ENCODE results near the gene RASA3. TPM values are rescaled to one million over a fixed set of nuclear protein-coding genes. Genes with fewer than 3 reads are reported as not detected.
"Not testable (repeated sequence)": the region's sequence is repeated elsewhere in the genome, so short reads cannot be mapped to it uniquely, and the experiment has no call there.

RASA3 gene
- total RNA-seq, 1 donor from 2014 or later, result 84.2 TPM

GRCh38 chr13:114127473-114128347 lies 4.7 kb downstream of the RASA3 start:
- intact Hi-C loops (cut with micrococcal nuclease), result loop anchor here (2.0 kb wide), 1 partner anchor 59 kb away; no protein-coding TSS in a partner anchor

- intact Hi-C loops (cut with micrococcal nuclease), result no loop called here
Measured at GRCh38 chr13:114126789-114127472, 5.5 kb downstream of the RASA3 start.

GRCh38 chr13:114126086-114126485 lies 6.3 kb downstream of the RASA3 start:
- intact Hi-C loops (cut with micrococcal nuclease), result not testable (repeated sequence)

GRCh38 chr13:114125589-114125988 lies 6.8 kb downstream of the RASA3 start:
- intact Hi-C loops (cut with micrococcal nuclease), result no loop called here

- intact Hi-C loops (cut with micrococcal nuclease), result no loop called here
Measured at GRCh38 chr13:114124921-114125320, 7.5 kb downstream of the RASA3 start.

- intact Hi-C loops (cut with micrococcal nuclease), result no loop called here
Measured at GRCh38 chr13:114124431-114124830, 8.0 kb downstream of the RASA3 start.

- intact Hi-C loops (cut with micrococcal nuclease), result no loop called here
Measured at GRCh38 chr13:114123876-114124275, 8.5 kb downstream of the RASA3 start.

- intact Hi-C loops (cut with micrococcal nuclease), result no loop called here
Measured at GRCh38 chr13:114123448-114123847, 9.0 kb downstream of the RASA3 start.

GRCh38 chr13:114122591-114123211 lies 9.7 kb downstream of the RASA3 start:
- intact Hi-C loops (cut with micrococcal nuclease), result no loop called here

GRCh38 chr13:114122127-114122511 lies 10.3 kb downstream of the RASA3 start:
- intact Hi-C loops (cut with micrococcal nuclease), result no loop called here

GRCh38 chr13:114121496-114122126 lies 10.8 kb downstream of the RASA3 start:
- intact Hi-C loops (cut with micrococcal nuclease), result no loop called here

GRCh38 chr13:114121031-114121430 lies 11.4 kb downstream of the RASA3 start:
- intact Hi-C loops (cut with micrococcal nuclease), result no loop called here

- intact Hi-C loops (cut with micrococcal nuclease), result no loop called here
Measured at GRCh38 chr13:114120591-114121011, 11.8 kb downstream of the RASA3 start.

- intact Hi-C loops (cut with micrococcal nuclease), result no loop called here
Measured at GRCh38 chr13:114119196-114119595, 13.2 kb downstream of the RASA3 start.

GRCh38 chr13:114118511-114119123 lies 13.8 kb downstream of the RASA3 start:
- intact Hi-C loops (cut with micrococcal nuclease), result no loop called here

- intact Hi-C loops (cut with micrococcal nuclease), result no loop called here
Measured at GRCh38 chr13:114118086-114118485, 14.3 kb downstream of the RASA3 start.

- intact Hi-C loops (cut with micrococcal nuclease), result not testable (repeated sequence)
Measured at GRCh38 chr13:114117341-114117874, 15.0 kb downstream of the RASA3 start.

GRCh38 chr13:114116734-114117133 lies 15.7 kb downstream of the RASA3 start:
- intact Hi-C loops (cut with micrococcal nuclease), result no loop called here

- intact Hi-C loops (cut with micrococcal nuclease), result no loop called here
Measured at GRCh38 chr13:114115796-114116195, 16.6 kb downstream of the RASA3 start.

- intact Hi-C loops (cut with micrococcal nuclease), result no loop called here
Measured at GRCh38 chr13:114115191-114115671, 17.2 kb downstream of the RASA3 start.

GRCh38 chr13:114114666-114115065 lies 17.8 kb downstream of the RASA3 start:
- intact Hi-C loops (cut with micrococcal nuclease), result not testable (repeated sequence)

All from T-helper 2 cell treated with Interferon-gamma antibody and Interleukin-4, amounts not matched to agents 100 ng/mL and 5 ng/mL, for 36 hours (primary cell).